Ovary (tissue), 3 donors: ENCODE measurements around the gene DNAI1.

Source experiments
- EP300 ChIP-seq: sonication (generic); formaldehyde crosslinking; IDR thresholded peaks from one replicate; pipeline ENCODE4 v1.6.1; 2017; ENCODE audit warnings: antibody characterized with exemption
- POLR2A ChIP-seq: fragments of 450-650 bp; IDR thresholded peaks from one replicate; pipeline ENCODE4 v1.6.1; 2017; ENCODE audit warnings: antibody characterized with exemption, mild to moderate bottlenecking, moderate library complexity
- TF ChIP-seq, protein P1 (sequence below), 3 donors: fragments of 450-650 bp in 2 of 3; fragments of 200-600 bp in 1 of 3; IDR thresholded peaks; one replicate each; pipeline versions ENCODE4 v1.5.1 to v1.8.0; 2016 to 2022; ENCODE audit warnings: antibody characterized with exemption in 3 of 3, mild to moderate bottlenecking in 1 of 3
- donor health status: DM: no; HTN: no; CAD: no.

DNA sequence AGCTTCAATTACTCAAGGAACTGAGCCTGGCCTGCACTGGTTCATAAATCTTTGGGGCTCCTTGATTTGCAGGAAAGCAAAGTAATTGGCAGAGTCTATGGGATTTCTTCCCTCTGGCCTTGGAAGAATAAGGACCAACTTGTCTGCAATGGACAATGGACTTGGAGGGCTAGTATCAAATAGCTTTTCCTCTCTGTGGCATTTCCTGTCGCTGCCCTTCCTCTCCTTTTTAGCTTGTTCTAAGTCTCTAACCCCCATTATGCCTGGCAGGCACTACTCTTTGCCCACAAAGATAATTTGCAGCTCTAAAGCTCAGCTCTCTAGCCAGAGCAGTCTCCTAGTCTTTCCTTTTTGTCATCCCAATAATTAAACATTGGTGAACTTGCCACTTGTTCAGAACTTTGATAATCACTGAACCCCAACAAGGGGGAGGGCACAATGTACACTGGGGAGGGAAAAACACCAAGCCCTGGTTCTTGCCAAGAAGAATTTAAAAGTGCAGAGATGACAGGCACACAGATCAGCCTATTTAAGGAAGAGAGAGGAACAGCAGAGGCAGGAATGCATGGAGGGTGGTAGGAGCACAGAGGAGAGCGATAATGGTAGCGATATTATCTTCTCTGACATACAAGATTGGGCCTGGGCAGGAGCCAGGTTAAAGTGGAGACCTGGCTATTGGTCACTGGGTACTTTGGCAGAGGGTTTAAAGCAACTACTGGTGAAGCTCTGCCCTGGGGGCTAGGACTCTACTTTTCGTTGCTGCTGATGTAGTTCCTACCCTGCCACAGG, 38.7 kb upstream of the DNAI1 start:
- TF ChIP-seq, protein P1, sequence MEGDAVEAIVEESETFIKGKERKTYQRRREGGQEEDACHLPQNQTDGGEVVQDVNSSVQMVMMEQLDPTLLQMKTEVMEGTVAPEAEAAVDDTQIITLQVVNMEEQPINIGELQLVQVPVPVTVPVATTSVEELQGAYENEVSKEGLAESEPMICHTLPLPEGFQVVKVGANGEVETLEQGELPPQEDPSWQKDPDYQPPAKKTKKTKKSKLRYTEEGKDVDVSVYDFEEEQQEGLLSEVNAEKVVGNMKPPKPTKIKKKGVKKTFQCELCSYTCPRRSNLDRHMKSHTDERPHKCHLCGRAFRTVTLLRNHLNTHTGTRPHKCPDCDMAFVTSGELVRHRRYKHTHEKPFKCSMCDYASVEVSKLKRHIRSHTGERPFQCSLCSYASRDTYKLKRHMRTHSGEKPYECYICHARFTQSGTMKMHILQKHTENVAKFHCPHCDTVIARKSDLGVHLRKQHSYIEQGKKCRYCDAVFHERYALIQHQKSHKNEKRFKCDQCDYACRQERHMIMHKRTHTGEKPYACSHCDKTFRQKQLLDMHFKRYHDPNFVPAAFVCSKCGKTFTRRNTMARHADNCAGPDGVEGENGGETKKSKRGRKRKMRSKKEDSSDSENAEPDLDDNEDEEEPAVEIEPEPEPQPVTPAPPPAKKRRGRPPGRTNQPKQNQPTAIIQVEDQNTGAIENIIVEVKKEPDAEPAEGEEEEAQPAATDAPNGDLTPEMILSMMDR (IDR thresholded peaks at IDR 0.05): no peak
- TF ChIP-seq POLR2A (no peak), EP300 (no peak)
